ENCODE results near the gene MYCBP.
"Not testable (repeated sequence)": the region's sequence is repeated elsewhere in the genome, so short reads cannot be mapped to it uniquely, and the experiment has no call there.

The MYCBP gene

DNA sequence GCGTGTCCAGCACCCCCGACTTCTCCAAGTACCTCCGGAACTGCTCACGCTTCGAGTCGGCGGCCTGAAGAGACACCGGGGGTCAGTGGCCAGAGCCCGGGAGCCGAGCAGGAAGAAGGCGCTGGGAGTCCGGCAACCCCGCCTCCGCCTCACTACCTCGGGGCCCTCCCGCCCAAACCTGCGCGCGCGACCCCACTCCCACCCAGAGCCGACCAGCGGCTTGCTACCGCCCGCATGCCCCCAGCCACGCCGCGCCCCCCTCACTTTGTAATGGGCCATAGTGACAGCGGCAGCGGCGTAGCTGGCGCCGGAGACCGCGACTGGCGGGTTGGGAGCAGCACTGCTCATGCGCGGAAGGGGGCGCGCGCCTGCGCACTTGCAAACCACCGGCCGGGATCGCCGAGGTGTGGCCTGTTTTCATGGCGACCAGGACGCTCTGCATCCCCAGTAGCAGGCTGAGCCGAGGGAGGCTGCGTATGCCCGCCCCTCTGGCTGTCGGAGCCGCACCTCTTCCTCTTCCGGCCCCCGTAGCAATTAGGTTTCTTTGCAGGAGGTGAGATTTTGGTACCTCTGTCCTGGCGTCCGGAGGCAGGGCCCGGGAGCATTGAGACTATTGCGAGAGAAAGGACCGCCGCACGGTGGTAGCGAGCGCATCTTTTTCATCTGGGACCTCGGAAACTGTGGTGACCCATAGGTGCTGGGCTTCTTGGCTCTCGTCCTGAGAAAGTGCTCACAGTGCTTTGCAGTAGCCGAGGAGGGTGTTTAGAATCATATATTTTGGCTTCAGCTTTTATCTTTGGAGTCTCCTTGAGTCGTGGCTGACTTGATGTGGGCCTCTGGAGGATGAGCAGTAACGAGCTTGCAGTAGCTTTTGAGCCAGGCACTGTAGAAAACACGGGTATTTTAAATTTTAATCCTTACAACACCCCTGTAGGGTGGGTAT is at the start of gene MYCBP:
Gene MYCBP, minus strand, starts transcription at position 322 of the 943 bp plus-strand sequence. Its CDS starts 43 bp downstream, at position 279.
- peak; percentile 78 for DNase-seq

- DNase-seq: no peak
Observed at GRCh38 chr1:38919130-38919529, 46.0 kb upstream of the MYCBP start.

DNA sequence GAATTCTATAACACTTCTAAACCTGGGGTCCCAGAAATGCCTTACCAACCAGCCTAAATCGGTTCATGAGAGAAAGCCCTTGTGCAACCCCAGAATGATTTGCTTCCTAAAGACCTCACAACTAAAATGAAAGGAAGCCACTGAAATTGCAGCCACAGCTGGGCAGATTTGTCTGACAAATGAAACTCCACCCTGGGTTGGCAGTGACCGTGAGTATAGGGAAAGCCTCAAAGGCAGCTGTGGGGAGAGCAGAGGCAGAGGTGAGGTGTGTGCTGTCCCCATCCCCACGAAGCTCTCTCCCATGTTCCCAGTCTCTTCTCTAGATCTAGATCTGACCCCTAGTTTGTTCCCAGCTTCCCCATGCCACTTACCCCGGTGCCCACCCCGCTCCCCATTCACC is 45.4 kb upstream of the MYCBP start:
- DNase-seq: no peak

DNA sequence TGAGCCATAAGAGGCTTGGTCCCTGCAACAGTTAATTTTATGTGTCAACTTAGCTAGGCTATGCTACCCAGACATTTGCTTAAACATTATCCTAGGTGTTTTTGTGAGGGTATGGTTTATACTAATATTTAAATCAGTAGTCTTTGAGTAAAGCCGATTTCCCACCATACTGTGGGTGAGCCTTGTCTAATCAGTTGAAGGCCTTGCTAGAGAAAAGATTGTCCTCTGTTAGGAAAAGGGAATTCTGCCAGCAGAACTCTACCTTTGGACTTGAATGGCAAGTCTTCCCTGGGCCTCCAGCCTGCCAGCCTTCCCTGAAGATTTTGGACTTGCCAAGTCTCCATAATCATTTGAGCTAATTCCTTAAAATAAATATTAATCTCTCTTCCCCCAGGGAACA is 44.6 kb upstream of the MYCBP start:
- no peak for DNase-seq

DNA sequence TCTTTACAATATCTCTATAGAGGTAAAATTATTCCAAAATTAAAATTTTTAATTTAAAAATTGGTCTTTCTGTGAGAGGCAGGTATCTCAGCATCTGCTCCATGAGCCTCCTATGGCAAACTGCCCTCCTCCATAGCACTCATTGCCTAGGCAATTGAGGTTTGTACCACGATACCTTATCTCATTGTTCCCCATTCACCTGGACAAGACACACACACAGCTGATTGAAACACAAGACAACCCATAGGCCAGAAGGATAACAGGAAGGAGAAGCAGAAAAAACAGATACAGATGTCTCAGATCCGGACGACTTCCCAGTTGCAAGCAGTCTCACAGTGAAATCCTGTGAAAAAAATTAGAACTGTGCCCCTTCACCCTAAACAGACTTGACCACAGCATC is 44.2 kb upstream of the MYCBP start:
- DNase-seq: no peak

DNA sequence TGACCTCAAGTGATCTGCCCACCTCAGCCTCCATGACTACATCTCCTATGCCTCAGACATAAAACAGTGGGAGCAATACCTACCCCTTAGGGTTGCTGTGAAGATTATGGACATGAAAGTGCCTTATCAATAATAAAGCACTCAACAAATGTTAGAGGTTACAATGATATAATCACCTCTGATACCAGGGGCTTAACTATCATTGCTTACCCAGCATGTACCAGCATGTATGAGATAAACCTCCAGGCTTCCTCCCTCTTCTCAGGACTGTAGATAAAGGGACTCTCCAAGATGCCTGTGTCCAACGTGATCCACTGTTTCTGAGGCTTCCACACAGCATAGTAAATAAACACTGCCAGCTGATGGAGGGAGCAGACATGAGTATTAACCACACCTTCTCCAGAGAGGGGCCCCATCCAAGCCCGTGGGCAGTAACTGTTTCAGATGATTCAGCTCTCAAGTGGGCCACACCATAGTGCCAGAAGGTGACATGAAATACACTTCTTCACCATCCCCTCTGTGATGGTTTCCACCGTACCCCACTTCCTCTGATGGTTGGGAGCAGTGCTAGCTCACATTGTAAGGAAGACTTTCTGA is 42.3 kb upstream of the MYCBP start:
- DNase-seq: no peak

- DNase-seq: not testable (repeated sequence)
Observed at GRCh38 chr1:38914908-38915307, 41.8 kb upstream of the MYCBP start.

GRCh38 chr1:38908821-38909220 is 35.7 kb upstream of the MYCBP start:
- no peak for DNase-seq

GRCh38 chr1:38905985-38906384 is 32.8 kb upstream of the MYCBP start:
- DNase-seq: no peak

GRCh38 chr1:38899560-38899959 is 26.4 kb upstream of the MYCBP start:
- no peak for DNase-seq

DNA sequence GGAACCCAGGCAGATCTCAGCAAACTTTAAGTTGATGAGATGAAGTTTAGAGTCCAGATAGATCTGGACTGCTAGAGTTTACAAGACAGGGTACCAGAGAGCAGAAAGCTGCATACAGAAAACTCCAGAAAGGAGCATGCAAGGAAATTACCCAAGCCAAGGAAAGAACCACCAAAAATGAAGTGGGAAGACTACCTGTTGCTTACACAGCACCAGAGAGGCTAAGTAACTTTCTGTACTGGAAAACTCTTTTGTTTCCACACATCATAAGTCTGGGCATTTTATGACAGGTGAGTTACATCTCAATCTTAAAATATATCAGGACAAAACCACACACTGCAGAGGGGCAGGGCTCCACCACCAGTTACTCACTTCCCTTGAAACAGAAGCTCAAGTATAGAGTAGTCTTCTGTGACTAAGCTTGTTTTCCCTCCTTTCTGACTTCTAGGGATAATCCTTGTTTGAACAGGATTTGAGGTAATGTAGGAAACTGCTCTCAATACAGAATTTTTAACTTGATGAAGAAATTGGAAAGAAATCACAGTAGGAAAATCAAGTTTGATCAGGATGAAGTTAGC is 25.6 kb upstream of the MYCBP start:
- no peak for DNase-seq

- DNase-seq: no peak
Observed at GRCh38 chr1:38896169-38896568, 23.0 kb upstream of the MYCBP start.

DNA sequence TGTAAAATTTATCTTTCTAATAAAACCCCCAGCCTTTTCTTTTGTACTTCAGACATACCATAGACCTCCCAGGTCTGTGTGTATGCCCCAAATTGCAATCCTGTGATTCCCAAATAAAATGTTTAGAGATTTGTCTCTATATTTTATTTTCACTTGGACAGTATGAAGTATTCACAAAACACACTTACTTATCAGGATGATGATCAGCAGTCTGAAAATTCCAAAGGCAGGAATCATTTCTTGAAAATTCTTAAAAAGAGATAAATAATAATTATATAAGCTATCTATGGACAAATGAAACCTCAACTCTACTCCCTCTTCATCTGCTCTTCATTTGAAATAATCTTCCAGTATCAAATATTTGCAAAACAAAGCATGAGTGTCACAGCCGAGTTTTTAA is 19.8 kb upstream of the MYCBP start:
- no peak for DNase-seq

DNA sequence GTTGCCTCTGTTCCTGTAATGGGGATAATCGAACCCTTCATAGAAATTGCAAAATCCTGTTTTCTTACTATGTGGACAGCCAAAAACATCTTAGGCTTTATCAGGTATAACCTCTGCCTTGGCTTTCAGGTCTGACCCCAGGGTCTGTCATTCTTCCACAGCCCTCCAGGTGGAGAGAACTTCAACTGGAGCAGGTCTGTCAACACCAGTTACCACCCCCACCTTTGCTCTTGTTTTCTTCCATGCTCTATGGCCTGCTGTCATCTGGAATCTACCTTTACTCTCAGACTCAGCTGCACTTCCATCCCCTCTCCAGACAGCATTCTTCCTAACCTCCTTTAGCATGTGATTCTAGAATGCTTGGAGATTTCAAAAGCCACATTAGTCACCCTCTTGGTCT is 18.6 kb upstream of the MYCBP start:
- DNase-seq: no peak

- DNase-seq: no peak
Observed at GRCh38 chr1:38889589-38889988, 16.4 kb upstream of the MYCBP start.

DNA sequence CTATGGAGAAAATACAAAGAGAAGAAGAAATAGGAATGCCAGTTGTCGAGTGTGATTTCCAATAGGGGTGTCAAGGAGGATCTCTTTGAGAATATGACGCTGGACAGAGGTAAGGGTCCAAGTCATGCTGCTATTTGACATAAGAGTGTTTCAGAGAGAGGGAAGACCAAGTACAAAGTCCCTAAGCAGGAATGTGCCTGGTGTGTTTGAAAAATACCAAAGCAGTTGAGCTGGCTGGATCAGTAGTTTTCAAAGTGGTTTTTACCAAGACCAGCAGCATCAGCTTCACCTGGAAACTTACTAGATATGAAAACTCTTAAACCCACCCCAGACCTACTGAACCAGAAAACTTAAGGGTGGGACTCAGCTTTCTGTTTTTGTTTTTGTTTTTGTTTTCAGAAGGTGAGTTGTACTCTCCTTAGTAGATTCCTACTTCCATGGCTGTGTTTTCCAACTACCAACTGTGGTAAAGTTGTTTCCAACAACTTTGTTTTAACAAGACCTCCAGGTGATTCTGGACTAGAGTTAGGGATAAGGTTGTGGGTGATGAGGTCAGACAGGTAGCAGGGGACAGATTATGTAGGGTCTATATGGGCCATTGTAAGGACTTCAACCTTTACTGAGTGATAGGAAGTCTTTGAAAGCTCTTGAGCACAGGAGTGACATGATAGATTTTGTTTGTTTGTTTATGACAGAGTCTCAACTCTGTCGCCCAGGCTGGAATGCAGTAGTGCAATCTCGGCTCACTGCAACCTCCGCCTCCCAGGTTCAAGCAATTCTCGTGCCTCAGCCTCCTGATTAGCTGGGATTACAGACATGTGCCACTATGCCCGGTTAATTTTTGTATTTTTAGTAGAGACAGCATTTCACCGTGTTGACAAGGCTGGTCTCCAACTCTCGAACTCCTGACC is 15.5 kb upstream of the MYCBP start:
- DNase-seq: no peak

DNA sequence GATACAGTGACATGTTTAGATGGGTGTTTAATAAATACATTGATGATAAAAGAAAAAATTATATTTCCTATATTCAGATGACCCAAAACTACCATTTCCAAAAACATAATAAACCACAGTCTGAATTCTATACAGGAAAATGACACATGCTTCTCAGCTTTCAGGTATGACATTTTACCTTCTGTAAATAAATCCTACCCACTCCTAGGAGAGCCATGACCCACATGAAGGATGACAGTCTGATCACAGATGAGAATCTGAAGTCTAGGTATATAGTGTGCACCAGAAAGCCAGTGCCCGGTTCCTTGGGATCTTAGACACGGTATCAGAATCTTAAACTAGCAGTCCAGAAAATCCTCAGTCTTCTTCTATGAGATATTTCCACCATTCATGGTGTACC is 11.9 kb upstream of the MYCBP start:
- DNase-seq: no peak

DNA sequence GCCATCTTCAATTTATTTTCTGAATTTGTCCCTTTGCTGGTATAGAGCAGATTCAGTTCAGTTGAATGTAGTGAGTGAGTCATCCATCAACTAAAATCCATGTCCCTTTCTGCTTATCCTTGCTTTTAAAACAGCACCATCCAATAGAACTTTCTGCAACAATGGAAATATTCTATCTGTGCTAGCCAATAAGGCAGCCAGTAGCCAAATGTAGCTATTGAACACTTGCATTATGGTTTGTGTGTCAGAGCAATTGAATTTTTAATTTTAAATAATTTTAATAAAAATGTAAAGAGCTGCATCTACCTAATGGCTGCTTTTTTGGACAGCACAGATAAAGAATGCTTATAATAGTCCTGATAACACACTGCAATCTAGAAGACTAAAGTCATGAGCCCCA is 8.3 kb upstream of the MYCBP start, which contains the start of gene GJA9:
Gene GJA9, minus strand, starts transcription at position 101 of the 400 bp plus-strand sequence. CDS start 5,489 bp downstream, outside the sequence.
- no peak for DNase-seq

- DNase-seq: no peak
Observed at GRCh38 chr1:38875811-38876210, 2.7 kb upstream of the MYCBP start.

- no peak for DNase-seq
Observed at GRCh38 chr1:38872401-38873026, 634 bp downstream of the MYCBP start.

DNA sequence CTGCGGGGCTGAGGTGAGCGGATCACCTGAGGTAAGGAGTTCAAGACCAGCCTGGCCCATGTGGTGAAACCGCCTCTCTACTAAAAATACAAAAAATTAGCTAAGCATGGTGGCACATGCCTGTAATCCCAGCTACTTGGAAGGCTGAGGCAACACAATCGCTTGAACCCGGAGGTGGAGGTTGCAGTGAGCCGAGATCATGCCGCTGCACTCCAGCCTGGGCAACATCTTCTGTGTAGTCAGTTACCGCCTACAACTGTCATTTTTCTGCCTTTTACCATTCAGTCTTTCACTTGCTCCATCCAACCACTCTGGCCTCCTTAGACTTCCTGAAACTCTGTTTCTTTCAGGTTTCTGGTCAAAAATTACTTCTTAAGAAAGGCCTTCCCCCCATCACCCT is 2.2 kb downstream of the MYCBP start:
- no peak for DNase-seq

DNA sequence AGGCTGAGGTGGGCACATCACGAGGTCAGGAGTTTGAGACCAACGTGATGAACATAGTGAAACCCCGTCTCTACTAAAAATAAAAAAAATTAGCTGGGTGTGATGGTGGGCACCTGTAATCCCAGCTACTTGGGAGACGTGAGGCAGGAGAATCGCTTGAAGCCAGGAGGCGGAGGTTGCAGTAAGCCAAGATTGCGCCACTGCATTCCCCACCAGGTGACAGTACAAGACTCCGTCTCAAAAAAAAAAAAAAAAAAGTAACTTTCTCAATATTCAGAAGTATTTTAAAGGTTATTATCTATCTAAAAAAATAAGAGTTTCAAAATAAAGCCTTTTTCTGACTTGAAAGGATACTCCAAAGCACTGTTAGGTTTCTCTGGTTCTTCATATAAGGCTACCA is 5.9 kb downstream of the MYCBP start:
- no peak for DNase-seq

All from NCI-H1048 (cell line).